ENCODE measurements around the gene PADI2. TPM values are rescaled to one million over a fixed set of nuclear protein-coding genes. Genes with fewer than 3 reads are reported as not detected.

Gene PADI2
- total RNA-seq, 2 donors from 2014 or later, result 0.27 to 2.3 TPM

- Histone ChIP-seq H3K9me3 (no peaks in the 10 kb centered on the region), H3K4me1 (ENCODE audit: control insufficient read depth in 1 of 2, low read depth in 2 of 2) (no peaks in the 10 kb centered on the region), H3K27me3 (replicated peaks; ENCODE audit: insufficient read depth) (no peaks in the 10 kb centered on the region), H3K36me3 (no peaks in the 10 kb centered on the region), H3K4me3 (no peak overlapping the region), H3K27ac (no peak overlapping the region)
- DNase-seq (ENCODE audit: low spot score) (no peak), ATAC-seq (ENCODE audit: insufficient number of reproducible peaks, low FRiP score, low read depth) (no peak)
- TF ChIP-seq CTCF (IDR thresholded peaks at IDR 0.05), result no peak
These were observed 40.0 kb downstream of the PADI2 start for GRCh38 chr1:17078991-17079868.

GRCh38 chr1:17075470-17076255, 43.6 kb downstream of the PADI2 start:
- ATAC-seq (ENCODE audit: insufficient number of reproducible peaks, low FRiP score, low read depth) (no peak), DNase-seq (ENCODE audit: low spot score) (no peak)
- H3K36me3 ChIP-seq, result no peaks in the 10 kb centered on the region
- H3K27me3 ChIP-seq (replicated peaks; ENCODE audit: insufficient read depth), result no peaks in the 10 kb centered on the region
- no peak overlapping the region for H3K27ac ChIP-seq
- no peaks in the 10 kb centered on the region for H3K9me3 ChIP-seq
- no peaks in the 10 kb centered on the region for H3K4me1 ChIP-seq (ENCODE audit: control insufficient read depth in 1 of 2, low read depth in 2 of 2)
- no peak overlapping the region for H3K4me3 ChIP-seq
- no peak for TF ChIP-seq CTCF (IDR thresholded peaks at IDR 0.05)

GRCh38 chr1:17071794-17072193, 47.5 kb downstream of the PADI2 start:
- no peak for ATAC-seq (ENCODE audit: insufficient number of reproducible peaks, low FRiP score, low read depth)
- DNase-seq (ENCODE audit: low spot score), result no peak
- Histone ChIP-seq H3K27ac (no peak overlapping the region), H3K9me3 (no peaks in the 10 kb centered on the region), H3K27me3 (replicated peaks; ENCODE audit: insufficient read depth) (no peaks in the 10 kb centered on the region), H3K36me3 (no peaks in the 10 kb centered on the region), H3K4me1 (ENCODE audit: control insufficient read depth in 1 of 2, low read depth in 2 of 2) (no peaks in the 10 kb centered on the region), H3K4me3 (no peak overlapping the region)
- TF ChIP-seq CTCF (IDR thresholded peaks at IDR 0.05), result no peak

GRCh38 chr1:17070163-17070525, 49.1 kb downstream of the PADI2 start:
- Histone ChIP-seq H3K27me3 (replicated peaks; ENCODE audit: insufficient read depth) (no peaks in the 10 kb centered on the region), H3K27ac (no peak overlapping the region), H3K9me3 (peaks cover 4% of the 10 kb centered on the region), H3K4me3 (no peak overlapping the region), H3K4me1 (ENCODE audit: control insufficient read depth in 1 of 2, low read depth in 2 of 2) (no peaks in the 10 kb centered on the region), H3K36me3 (no peaks in the 10 kb centered on the region)
- TF ChIP-seq CTCF (IDR thresholded peaks at IDR 0.05), result no peak
- no peak for DNase-seq (ENCODE audit: low spot score)
- ATAC-seq (ENCODE audit: insufficient number of reproducible peaks, low FRiP score, low read depth), result no peak

GRCh38 chr1:17069452-17070162, 49.6 kb downstream of the PADI2 start:
- Histone ChIP-seq H3K27ac (no peak overlapping the region), H3K9me3 (peaks cover 8% of the 10 kb centered on the region), H3K36me3 (no peaks in the 10 kb centered on the region), H3K4me1 (ENCODE audit: control insufficient read depth in 1 of 2, low read depth in 2 of 2) (no peaks in the 10 kb centered on the region), H3K4me3 (no peak overlapping the region), H3K27me3 (replicated peaks; ENCODE audit: insufficient read depth) (no peaks in the 10 kb centered on the region)
- ATAC-seq (ENCODE audit: insufficient number of reproducible peaks, low FRiP score, low read depth) (no peak), DNase-seq (ENCODE audit: low spot score) (no peak)
- no peak for TF ChIP-seq CTCF (IDR thresholded peaks at IDR 0.05)
